Stomach smooth muscle (tissue), 2 donors: ENCODE data around the gene ADAMTS1.

Experiments
- H3K27ac ChIP-seq: one replicate; pipeline ENCODE4 v1.7.0; 2013; ENCODE audit warnings: mild to moderate bottlenecking, low read length, inconsistent platforms
- H3K27me3 ChIP-seq, 2 donors: one replicate each; pipeline ENCODE4 v1.7.0; 2013; ENCODE audit warnings: low read length in 2 of 2; ENCODE audit not compliant: insufficient read depth in 2 of 2, control insufficient read depth in 1 of 2
- H3K36me3 ChIP-seq, 2 donors: one replicate each; pipeline ENCODE4 v1.7.0; 2013; ENCODE audit warnings: low read length in 2 of 2; ENCODE audit not compliant: control insufficient read depth in 2 of 2, insufficient read depth in 2 of 2
- H3K4me1 ChIP-seq: one replicate; pipeline ENCODE4 v1.7.0; 2013; ENCODE audit warnings: low read length; ENCODE audit not compliant: control insufficient read depth, insufficient read depth
- H3K4me3 ChIP-seq, 2 donors: one replicate each; pipeline ENCODE4 v1.7.0; 2013; ENCODE audit warnings: low read length in 2 of 2
- H3K9ac ChIP-seq, 2 donors: one replicate each; pipeline ENCODE4 v1.7.0; 2013; ENCODE audit warnings: low read length in 2 of 2, mild to moderate bottlenecking in 1 of 2
- H3K9me3 ChIP-seq, 2 donors: one replicate each; pipeline ENCODE4 v1.7.0; 2013; ENCODE audit warnings: low read length in 2 of 2; ENCODE audit not compliant: control insufficient read depth in 2 of 2
- donor health status: healthy.
- donor health status: Pancreatic carcinoma.

Gene ADAMTS1

DNA sequence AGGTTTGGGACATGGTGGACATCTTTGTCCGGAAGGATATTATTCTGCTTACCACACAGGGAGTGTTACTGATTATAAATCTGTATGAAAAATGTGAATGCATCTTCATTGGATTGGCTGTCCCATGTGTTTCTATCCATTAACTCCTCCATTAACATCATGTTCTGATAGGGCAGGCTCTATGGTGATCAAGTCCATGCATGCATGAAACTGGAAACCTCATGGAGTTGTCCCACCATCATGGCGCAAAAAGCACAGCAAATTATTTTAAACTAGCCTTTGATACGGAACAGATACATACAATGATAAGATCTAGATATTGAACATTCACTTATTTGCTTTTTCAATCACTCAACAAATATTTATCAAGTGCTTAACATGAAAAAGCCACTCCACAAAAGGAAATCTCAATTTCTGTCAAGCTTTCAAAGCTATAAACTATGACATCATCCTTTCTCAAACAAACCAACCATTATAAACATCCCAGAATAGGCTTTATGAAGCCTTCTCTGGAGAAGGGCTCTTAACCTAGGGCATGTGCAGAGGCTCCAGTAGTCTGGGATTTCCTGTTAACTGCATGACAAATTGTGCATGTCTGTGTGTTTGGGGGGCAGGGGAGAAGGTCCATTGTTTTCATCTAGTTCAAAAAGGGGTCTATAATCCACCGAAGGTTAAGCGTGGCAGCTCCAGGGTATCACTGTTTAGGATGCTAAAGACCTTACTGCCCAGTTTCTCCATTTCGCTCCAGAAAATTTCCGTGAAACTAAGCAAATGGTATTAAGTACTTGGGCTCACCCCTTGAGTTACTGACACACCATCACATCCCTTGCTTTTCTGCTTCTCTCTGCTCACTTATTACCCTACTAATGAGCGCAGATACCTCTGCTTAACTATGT is 46.1 kb downstream of the ADAMTS1 start:
- Histone ChIP-seq H3K36me3 (no peaks in the 10 kb centered on the region), H3K9ac (no peak overlapping the region), H3K9me3 (no peaks in the 10 kb centered on the region), H3K4me1 (no peaks in the 10 kb centered on the region), H3K27ac (no peak overlapping the region), H3K4me3 (no peak overlapping the region), H3K27me3 (no peaks in the 10 kb centered on the region)

DNA sequence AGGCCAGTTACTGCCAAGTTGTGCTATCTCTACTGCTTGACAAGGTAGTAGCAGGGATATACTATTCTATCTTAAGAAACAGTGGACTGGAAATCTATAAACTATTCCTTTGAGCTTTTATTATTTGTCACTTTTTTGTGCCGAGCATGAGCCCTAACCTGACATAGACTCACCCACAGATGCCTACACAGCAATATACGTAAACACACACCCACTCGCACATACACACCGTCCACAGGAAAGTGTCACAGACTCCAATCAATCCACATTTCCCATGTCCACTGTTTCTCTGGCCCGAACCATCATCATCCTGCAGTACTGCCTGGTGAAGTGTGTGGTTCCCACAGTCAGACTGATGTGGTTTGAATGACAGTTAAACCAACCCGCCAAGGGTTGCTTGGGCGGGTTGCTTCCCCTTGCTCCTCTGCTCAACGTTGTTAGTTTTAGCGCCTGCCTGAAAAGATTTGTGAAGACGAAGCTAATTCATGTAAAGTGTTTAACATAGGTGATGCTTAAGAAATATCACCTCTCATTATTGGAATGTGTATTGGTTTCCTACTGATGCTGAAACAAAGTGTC is 47.2 kb downstream of the ADAMTS1 start:
- H3K9ac ChIP-seq: no peak overlapping the region
- H3K27me3 ChIP-seq: no peaks in the 10 kb centered on the region
- H3K36me3 ChIP-seq: no peaks in the 10 kb centered on the region
- no peak overlapping the region for H3K27ac ChIP-seq
- H3K4me3 ChIP-seq: no peak overlapping the region
- H3K4me1 ChIP-seq: no peaks in the 10 kb centered on the region
- H3K9me3 ChIP-seq: no peaks in the 10 kb centered on the region

DNA sequence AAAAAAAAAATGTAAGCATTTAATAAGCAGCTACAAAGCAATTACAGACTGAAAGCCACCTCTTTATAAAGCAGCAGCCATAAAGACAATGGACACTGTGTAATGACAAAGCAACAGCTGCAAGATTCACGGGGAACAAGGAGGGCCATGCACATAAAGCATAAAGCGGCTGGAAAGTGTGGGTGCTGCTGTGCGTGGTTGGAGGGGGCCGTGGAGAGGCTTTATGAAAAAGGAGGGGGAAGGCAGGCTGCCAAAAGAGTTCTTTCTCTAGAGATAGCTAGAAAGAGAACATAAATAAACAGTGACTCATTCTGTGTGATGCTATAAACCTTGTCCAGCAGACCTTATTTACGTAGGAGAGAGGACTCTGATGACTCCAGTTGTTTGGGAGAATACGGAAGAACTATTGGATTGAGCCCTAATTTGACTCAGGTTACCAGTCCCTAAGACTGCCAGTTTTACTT is 49.3 kb downstream of the ADAMTS1 start:
- Histone ChIP-seq H3K9me3 (no peaks in the 10 kb centered on the region), H3K9ac (no peak overlapping the region), H3K36me3 (no peaks in the 10 kb centered on the region), H3K4me3 (no peak overlapping the region), H3K4me1 (no peaks in the 10 kb centered on the region), H3K27me3 (no peaks in the 10 kb centered on the region), H3K27ac (no peak overlapping the region)

DNA sequence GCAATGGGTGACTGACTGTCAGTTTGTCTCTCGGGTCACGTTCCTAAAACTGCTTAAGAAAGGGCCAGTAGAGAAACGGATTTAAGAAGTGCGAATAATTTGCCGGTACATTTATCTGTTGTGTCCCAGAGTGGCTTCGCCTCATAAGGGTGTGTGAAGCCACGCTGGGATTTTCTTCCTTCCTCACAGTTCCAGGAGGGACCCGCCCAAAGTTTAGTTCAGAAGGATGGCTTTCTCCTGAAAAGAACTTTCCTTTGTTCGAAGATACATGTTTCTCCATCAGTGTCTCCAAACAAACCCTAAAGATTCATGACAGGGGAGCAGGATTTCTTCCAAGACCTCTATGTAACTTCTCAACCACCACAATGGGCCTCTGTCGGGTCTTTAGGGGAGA is 49.8 kb downstream of the ADAMTS1 start:
- no peaks in the 10 kb centered on the region for H3K9me3 ChIP-seq
- no peak overlapping the region for H3K4me3 ChIP-seq
- H3K4me1 ChIP-seq: no peaks in the 10 kb centered on the region
- no peaks in the 10 kb centered on the region for H3K27me3 ChIP-seq
- no peaks in the 10 kb centered on the region for H3K36me3 ChIP-seq
- no peak overlapping the region for H3K9ac ChIP-seq
- H3K27ac ChIP-seq: no peak overlapping the region

DNA sequence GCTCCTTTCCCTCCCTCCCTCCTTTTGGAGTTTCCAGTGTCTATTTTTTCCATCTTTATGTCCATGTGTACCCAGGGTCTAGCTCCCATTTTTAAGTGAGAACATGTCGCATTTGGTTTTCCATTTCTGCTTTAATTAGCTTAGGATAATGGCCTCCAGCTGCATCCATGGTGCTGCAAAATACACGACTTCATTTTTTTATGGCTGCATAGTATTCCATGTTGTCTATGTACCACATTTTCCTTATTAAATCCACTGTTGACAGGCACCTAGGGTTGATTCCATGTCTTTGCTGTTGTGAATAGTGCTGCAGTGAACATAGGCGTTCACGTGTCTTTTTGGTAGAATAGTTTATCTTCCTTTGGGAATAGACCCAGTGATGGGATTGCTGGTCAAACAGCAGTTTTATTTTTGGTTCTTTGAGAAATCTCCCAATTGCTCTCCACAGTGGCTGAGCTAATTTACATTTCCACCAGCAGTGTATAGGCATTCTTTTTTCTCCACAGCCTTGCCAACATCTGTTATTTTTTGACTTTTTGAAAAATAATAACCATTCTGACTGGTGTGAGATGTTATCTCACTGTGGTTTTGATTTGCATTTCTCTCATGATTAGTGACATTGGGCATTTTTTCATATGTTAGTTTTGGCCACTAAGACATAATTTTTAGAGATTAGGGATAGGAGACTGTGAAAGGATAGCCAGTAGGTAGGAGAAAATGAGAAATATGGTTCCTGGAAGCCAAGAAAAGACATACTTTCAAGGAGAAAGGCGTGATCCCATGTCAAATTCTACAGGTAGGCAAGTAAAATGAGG is 50.4 kb downstream of the ADAMTS1 start:
- H3K27me3 ChIP-seq: no peaks in the 10 kb centered on the region
- H3K4me3 ChIP-seq: no peak overlapping the region
- H3K9ac ChIP-seq: no peak overlapping the region
- no peak overlapping the region for H3K27ac ChIP-seq
- H3K36me3 ChIP-seq: no peaks in the 10 kb centered on the region
- no peaks in the 10 kb centered on the region for H3K4me1 ChIP-seq
- no peaks in the 10 kb centered on the region for H3K9me3 ChIP-seq

DNA sequence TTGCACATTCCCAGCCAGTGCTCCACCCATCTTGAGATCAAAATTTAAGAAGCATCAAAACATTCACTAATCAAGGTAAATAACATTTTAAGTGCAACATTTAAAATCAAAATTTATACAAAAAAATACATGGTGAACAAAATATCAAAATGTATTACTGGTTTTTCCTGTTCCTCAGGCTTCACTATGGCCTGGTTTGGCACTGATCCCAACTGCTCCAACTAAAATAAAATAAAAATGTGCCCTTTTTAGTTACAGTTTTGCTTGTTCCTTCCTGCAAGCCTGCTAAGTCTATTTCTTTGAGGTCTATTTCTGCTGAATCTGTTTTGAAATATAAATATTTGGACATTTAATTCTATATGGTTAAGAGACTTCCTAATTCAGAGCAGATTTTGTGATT is 54.9 kb downstream of the ADAMTS1 start:
- Histone ChIP-seq H3K4me1 (no peaks in the 10 kb centered on the region), H3K27ac (no peak overlapping the region), H3K9me3 (no peaks in the 10 kb centered on the region), H3K9ac (no peak overlapping the region), H3K27me3 (no peaks in the 10 kb centered on the region), H3K36me3 (no peaks in the 10 kb centered on the region), H3K4me3 (no peak overlapping the region)

DNA sequence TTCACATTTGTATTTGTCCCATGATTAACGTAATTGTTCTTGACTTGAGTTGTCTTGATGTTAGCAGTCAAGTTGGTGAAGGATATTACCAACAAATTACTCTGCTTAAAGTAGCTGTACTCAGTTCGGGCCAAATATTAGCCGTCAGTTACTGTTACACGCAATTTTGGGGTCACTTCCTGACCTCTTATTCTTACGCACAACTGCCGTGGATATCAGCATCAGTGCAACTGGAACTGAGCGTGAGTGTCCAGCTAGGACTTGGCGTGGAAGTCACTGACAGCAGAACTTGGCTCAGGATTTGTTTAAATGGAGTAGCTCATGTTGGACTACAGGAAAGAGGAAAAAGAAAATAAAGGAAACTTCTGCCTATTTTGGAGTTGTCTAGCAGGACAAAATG is 56.4 kb downstream of the ADAMTS1 start:
- Histone ChIP-seq H3K4me1 (no peaks in the 10 kb centered on the region), H3K27me3 (no peaks in the 10 kb centered on the region), H3K27ac (no peak overlapping the region), H3K9me3 (no peaks in the 10 kb centered on the region), H3K4me3 (no peak overlapping the region), H3K9ac (no peak overlapping the region), H3K36me3 (no peaks in the 10 kb centered on the region)
